Measurements from ENCODE around the gene NTRK3. TPM values are rescaled to one million over a fixed set of nuclear protein-coding genes. Genes with fewer than 3 reads are reported as not detected.

Gene NTRK3
- total RNA-seq, 1 experiment from 2014 or later = not detected

DNA sequence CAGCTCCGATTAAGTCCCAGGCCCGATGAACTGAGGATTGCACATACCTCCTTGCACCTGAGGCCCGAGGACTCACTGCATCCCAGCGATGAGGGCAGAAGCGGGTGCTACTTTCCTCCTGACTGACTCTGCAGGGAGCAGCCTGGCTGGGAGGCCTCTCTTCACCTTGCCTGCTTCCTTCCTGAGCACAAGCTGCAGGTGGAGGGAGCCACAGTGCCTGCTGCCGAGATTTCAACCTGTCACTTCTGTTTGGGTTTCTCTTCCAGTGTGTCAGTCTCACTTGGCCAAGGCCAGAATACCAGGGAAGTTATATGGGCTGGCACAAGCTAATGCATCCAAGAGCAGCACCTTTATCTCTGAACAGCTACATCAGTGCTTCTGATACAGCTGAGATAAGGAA, 185.4 kb downstream of the NTRK3 start:
- ChIA-PET POLR2A (no interaction called here), CTCF (interaction anchor here (1.5 kb wide), 1 partner anchor 174 kb away, joined by 3 read pairs; no protein-coding TSS in a partner anchor)
- H3K36me3 Mint-ChIP-seq (ENCODE audit: insufficient read depth, unreplicated experiment) = no peaks in the 10 kb centered on the region
- intact Hi-C loops (cut with micrococcal nuclease) = no loop called here
- H3K9me3 Mint-ChIP-seq (ENCODE audit: unreplicated experiment) = peaks cover 51% of the 10 kb centered on the region
- BruUV-seq (replicated peaks) = no TSS peak
- DNase-seq (ENCODE audit: unreplicated experiment) = no peak
- TF ChIP-seq, protein P1, sequence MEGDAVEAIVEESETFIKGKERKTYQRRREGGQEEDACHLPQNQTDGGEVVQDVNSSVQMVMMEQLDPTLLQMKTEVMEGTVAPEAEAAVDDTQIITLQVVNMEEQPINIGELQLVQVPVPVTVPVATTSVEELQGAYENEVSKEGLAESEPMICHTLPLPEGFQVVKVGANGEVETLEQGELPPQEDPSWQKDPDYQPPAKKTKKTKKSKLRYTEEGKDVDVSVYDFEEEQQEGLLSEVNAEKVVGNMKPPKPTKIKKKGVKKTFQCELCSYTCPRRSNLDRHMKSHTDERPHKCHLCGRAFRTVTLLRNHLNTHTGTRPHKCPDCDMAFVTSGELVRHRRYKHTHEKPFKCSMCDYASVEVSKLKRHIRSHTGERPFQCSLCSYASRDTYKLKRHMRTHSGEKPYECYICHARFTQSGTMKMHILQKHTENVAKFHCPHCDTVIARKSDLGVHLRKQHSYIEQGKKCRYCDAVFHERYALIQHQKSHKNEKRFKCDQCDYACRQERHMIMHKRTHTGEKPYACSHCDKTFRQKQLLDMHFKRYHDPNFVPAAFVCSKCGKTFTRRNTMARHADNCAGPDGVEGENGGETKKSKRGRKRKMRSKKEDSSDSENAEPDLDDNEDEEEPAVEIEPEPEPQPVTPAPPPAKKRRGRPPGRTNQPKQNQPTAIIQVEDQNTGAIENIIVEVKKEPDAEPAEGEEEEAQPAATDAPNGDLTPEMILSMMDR (IDR thresholded peaks at IDR 0.05; ENCODE audit: unreplicated experiment) = no peak
- H3K4me1 Mint-ChIP-seq (ENCODE audit: insufficient read depth, unreplicated experiment) = no peaks in the 10 kb centered on the region
- no peak overlapping the region for H3K4me3 Mint-ChIP-seq (ENCODE audit: unreplicated experiment)
- no peak overlapping the region for H3K27ac Mint-ChIP-seq (ENCODE audit: low read depth, unreplicated experiment)
- no peaks in the 10 kb centered on the region for H3K27me3 Mint-ChIP-seq (ENCODE audit: insufficient read depth, unreplicated experiment)

DNA sequence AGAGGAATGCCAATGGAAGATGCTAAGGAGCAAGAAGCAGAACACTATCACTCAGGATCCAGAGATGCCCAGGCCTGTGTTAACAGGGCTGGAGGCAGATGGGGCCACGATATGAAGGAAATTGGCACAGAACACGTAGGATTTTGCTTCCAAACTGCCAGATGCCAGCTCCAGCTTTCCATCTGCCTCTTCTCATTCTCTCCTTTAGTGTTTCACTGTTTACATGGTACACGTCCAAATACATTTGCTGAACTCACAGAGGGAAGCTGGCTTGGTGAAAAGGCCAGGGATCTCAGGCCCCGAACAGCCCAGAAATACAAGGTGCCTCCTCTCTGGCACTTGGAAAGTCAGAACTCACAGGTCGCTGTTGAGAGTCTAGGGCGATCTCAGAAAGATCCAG, 187.0 kb downstream of the NTRK3 start:
- Mint-ChIP-seq H3K36me3 (ENCODE audit: insufficient read depth, unreplicated experiment) (no peaks in the 10 kb centered on the region), H3K9me3 (ENCODE audit: unreplicated experiment) (peaks cover 40% of the 10 kb centered on the region), H3K4me3 (ENCODE audit: unreplicated experiment) (no peak overlapping the region), H3K27me3 (ENCODE audit: insufficient read depth, unreplicated experiment) (no peaks in the 10 kb centered on the region), H3K4me1 (ENCODE audit: insufficient read depth, unreplicated experiment) (no peaks in the 10 kb centered on the region), H3K27ac (ENCODE audit: low read depth, unreplicated experiment) (no peak overlapping the region)
- intact Hi-C loops (cut with micrococcal nuclease) = no loop called here
- no peak for DNase-seq (ENCODE audit: unreplicated experiment)
- ChIA-PET POLR2A (no interaction called here), CTCF (no interaction called here)
- TF ChIP-seq, protein P1 (IDR thresholded peaks at IDR 0.05; ENCODE audit: unreplicated experiment) = no peak
- no TSS peak for BruUV-seq (replicated peaks)

DNA sequence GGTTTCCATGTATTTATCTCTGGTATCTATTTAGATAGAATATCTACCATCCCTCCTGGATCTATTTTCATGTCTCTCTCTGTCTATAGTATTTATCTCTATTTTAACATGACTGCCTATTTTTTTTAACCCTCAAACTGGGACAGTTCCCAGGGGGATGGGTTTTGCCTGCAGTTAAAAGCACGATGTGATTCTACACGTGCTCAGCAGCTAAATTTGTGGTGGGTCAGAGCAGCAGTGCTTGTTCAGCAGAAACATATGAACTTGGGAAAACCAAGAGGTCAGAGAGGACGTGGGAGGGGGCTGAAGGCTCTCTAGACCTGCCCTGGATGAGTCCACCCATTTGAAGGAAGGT, 189.2 kb downstream of the NTRK3 start:
- Mint-ChIP-seq H3K27me3 (ENCODE audit: insufficient read depth, unreplicated experiment) (no peaks in the 10 kb centered on the region), H3K36me3 (ENCODE audit: insufficient read depth, unreplicated experiment) (no peaks in the 10 kb centered on the region), H3K4me3 (ENCODE audit: unreplicated experiment) (no peak overlapping the region), H3K9me3 (ENCODE audit: unreplicated experiment) (peaks cover 61% of the 10 kb centered on the region), H3K27ac (ENCODE audit: low read depth, unreplicated experiment) (no peak overlapping the region), H3K4me1 (ENCODE audit: insufficient read depth, unreplicated experiment) (no peaks in the 10 kb centered on the region)
- intact Hi-C loops (cut with micrococcal nuclease) = no loop called here
- TF ChIP-seq, protein P1 (IDR thresholded peaks at IDR 0.05; ENCODE audit: unreplicated experiment) = no peak
- BruUV-seq (replicated peaks) = no TSS peak
- POLR2A ChIA-PET = no interaction called here
- no peak for DNase-seq (ENCODE audit: unreplicated experiment)
- CTCF ChIA-PET = no interaction called here

DNA sequence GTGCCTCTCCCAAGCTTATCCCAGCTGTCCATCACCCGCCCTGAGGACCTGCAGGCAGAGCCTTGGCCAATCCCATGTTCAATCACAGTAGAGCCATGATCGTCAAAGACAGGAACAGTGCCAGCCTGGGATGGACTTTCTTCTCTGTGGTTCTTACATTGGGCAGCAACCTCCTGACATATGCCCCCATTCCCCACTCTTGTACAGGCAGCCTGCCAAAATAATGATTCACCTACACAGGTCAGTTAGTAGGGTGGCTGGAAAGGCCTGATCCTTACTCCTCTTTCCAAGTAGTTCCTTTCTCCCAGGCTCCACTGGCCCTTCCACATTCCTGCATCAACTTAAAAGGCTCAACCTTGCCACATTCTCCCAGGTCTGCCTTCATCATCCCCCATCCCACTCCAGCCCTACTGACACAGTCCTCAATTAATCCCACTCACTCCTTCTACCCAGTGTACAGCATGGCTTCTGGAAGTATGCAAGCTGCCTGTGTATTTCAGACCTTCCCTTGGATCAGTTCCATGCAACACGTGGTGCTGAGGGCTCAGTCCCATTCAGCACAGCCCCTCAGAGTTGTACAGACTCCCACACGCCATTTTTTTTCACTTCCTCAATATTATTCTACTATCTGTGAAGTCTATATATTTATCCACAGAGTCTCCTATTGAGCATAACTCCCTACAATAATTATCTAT, 189.8 kb downstream of the NTRK3 start:
- POLR2A ChIA-PET = no interaction called here
- Mint-ChIP-seq H3K27ac (ENCODE audit: low read depth, unreplicated experiment) (no peak overlapping the region), H3K9me3 (ENCODE audit: unreplicated experiment) (peaks cover 61% of the 10 kb centered on the region), H3K4me1 (ENCODE audit: insufficient read depth, unreplicated experiment) (no peaks in the 10 kb centered on the region), H3K27me3 (ENCODE audit: insufficient read depth, unreplicated experiment) (no peaks in the 10 kb centered on the region), H3K36me3 (ENCODE audit: insufficient read depth, unreplicated experiment) (no peaks in the 10 kb centered on the region), H3K4me3 (ENCODE audit: unreplicated experiment) (no peak overlapping the region)
- CTCF ChIA-PET = no interaction called here
- intact Hi-C loops (cut with micrococcal nuclease) = no loop called here
- TF ChIP-seq, protein P1 (IDR thresholded peaks at IDR 0.05; ENCODE audit: unreplicated experiment) = no peak
- no peak for DNase-seq (ENCODE audit: unreplicated experiment)
- BruUV-seq (replicated peaks) = no TSS peak

Data from MCF 10A (cell line).